ENCODE results near the gene ZNF576. TPM values are rescaled to one million over a fixed set of nuclear protein-coding genes. Genes with fewer than 3 reads are reported as not detected.

The ZNF576 gene
- total RNA-seq, 1 donor from 2014 or later, result 16.6 TPM

GRCh38 chr19:43639519-43640423 is 43.4 kb downstream of the ZNF576 start, which contains the start of gene CADM4:
TSS of gene CADM4 (minus strand) at chr19:43639850. CDS start at chr19:43639790, 60 bp downstream.
- Histone ChIP-seq H3K27ac (no peak within 1 kb of the TSS), H3K36me3 (no peaks in the 10 kb centered on the region), H3K9me3 (no peaks in the 10 kb centered on the region), H3K4me3 (peak within 1 kb of the TSS; percentile 49), H3K4me1 (no peaks in the 10 kb centered on the region), H3K27me3 (peaks cover 4% of the 10 kb centered on the region)
- ATAC-seq (peak; percentile 81), DNase-seq (peak; percentile 75)
- TF ChIP-seq, protein P1, sequence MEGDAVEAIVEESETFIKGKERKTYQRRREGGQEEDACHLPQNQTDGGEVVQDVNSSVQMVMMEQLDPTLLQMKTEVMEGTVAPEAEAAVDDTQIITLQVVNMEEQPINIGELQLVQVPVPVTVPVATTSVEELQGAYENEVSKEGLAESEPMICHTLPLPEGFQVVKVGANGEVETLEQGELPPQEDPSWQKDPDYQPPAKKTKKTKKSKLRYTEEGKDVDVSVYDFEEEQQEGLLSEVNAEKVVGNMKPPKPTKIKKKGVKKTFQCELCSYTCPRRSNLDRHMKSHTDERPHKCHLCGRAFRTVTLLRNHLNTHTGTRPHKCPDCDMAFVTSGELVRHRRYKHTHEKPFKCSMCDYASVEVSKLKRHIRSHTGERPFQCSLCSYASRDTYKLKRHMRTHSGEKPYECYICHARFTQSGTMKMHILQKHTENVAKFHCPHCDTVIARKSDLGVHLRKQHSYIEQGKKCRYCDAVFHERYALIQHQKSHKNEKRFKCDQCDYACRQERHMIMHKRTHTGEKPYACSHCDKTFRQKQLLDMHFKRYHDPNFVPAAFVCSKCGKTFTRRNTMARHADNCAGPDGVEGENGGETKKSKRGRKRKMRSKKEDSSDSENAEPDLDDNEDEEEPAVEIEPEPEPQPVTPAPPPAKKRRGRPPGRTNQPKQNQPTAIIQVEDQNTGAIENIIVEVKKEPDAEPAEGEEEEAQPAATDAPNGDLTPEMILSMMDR (IDR thresholded peaks at IDR 0.05), result no peak
- intact Hi-C loops (cut with DNase I), result no loop called here

DNA sequence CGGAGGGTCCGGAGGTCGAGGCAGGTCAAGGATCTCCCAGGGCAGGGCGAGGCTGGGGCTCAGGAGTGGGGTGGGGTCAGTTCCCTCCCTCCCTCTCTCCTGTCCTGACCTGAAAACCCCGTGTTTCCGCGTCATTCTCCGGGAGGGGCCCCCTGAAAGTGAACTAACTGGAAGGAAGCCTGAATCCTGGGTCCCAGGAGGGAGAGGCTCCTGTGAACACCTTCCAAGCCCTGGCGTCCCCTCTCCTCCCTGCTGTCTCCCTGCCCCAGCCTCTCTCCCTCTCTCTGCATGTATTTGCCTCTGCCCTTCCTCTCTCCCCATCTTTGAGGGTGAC is 44.0 kb downstream of the ZNF576 start:
- intact Hi-C loops (cut with DNase I), result no loop called here
- DNase-seq, result no peak
- TF ChIP-seq, protein P1 (IDR thresholded peaks at IDR 0.05), result no peak
- Histone ChIP-seq H3K9me3 (no peaks in the 10 kb centered on the region), H3K4me1 (no peaks in the 10 kb centered on the region), H3K27ac (no peak overlapping the region), H3K4me3 (peak overlapping the region; percentile 49), H3K36me3 (no peaks in the 10 kb centered on the region), H3K27me3 (peaks cover 4% of the 10 kb centered on the region)
- ATAC-seq, result no peak

DNA sequence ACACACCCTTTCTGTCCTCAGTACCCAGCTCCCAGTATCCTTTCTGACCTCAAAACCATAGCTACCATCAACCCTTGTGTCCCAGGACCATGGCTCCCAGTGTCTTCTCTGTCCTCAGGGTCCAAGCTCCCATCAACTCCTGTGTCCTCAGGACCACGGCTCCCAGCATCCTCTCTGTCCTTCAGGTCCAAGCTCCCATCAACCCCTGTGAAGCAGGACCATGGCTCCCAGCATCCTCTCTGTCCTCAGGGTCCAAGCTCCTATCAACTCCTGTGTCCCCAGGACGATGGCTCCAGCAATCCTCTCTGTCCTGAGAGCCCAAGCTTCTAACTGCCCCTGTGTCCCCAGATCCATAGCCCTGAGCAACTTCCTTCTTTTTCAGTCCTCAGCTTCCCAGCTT is 44.9 kb downstream of the ZNF576 start:
- Histone ChIP-seq H3K9me3 (no peaks in the 10 kb centered on the region), H3K4me1 (no peaks in the 10 kb centered on the region), H3K27me3 (peaks cover 4% of the 10 kb centered on the region), H3K27ac (no peak overlapping the region), H3K36me3 (no peaks in the 10 kb centered on the region), H3K4me3 (no peak overlapping the region)
- DNase-seq (no peak), ATAC-seq (no peak)
- TF ChIP-seq, protein P1 (IDR thresholded peaks at IDR 0.05), result no peak
- intact Hi-C loops (cut with DNase I), result no loop called here

GRCh38 chr19:43642531-43642930 is 46.1 kb downstream of the ZNF576 start:
- TF ChIP-seq, protein P1 (IDR thresholded peaks at IDR 0.05), result no peak
- Histone ChIP-seq H3K36me3 (no peaks in the 10 kb centered on the region), H3K4me3 (no peak overlapping the region), H3K27me3 (peaks cover 4% of the 10 kb centered on the region), H3K27ac (no peak overlapping the region), H3K4me1 (no peaks in the 10 kb centered on the region), H3K9me3 (no peaks in the 10 kb centered on the region)
- intact Hi-C loops (cut with DNase I), result no loop called here
- ATAC-seq (no peak), DNase-seq (no peak)

DNA sequence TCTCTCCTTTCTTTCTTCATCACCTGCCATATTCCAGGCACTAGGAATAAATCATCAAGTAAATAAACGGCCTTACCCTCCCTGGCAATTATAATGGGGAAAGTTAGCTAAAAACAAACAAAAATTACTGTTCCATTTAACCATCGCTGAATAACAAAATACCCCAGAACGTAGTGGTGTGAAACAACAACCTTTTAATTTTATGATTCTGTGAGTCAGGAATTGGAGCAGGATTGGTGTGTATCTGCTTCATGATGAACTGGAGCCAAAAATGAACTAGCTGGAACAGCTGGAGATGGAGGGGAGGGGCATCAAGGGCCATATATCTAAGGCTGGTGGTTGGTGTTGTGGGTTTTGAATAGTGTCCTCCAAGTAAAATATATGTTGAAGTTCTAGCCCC is 46.9 kb downstream of the ZNF576 start:
- intact Hi-C loops (cut with DNase I), result no loop called here
- peaks cover 5% of the 10 kb centered on the region for H3K36me3 ChIP-seq
- H3K4me3 ChIP-seq, result no peak overlapping the region
- TF ChIP-seq, protein P1 (IDR thresholded peaks at IDR 0.05), result no peak
- peaks cover 4% of the 10 kb centered on the region for H3K27me3 ChIP-seq
- no peak overlapping the region for H3K27ac ChIP-seq
- DNase-seq (no peak), ATAC-seq (no peak)
- H3K9me3 ChIP-seq, result no peaks in the 10 kb centered on the region
- no peaks in the 10 kb centered on the region for H3K4me1 ChIP-seq

All from upper lobe of right lung (tissue), 1 donor.